ENCODE measurements around the gene MEX3D. TPM values are rescaled to one million over a fixed set of nuclear protein-coding genes. Genes with fewer than 3 reads are reported as not detected.

Gene MEX3D
- total and polyA plus RNA-seq, 8 donors = 2.6 to 21.2 (median 9.1) TPM

- no peaks in the 10 kb centered on the region for H3K4me1 ChIP-seq
- no peak for TF ChIP-seq CTCF (IDR thresholded peaks at IDR 0.05)
- no peak for FAIRE-seq
- ATAC-seq = no peak
- intact Hi-C loops (cut with DNase I) = loop anchor here in 1 of 3 donors (10.0 kb wide), 1 partner anchor 106 kb away; no protein-coding TSS in a partner anchor
- DNase-seq = peak in 1 of 6 donors; percentile 43
- no peaks in the 10 kb centered on the region for H3K36me3 ChIP-seq
- H3K4me3 ChIP-seq = no peak overlapping the region
- no peaks in the 10 kb centered on the region for H3K27me3 ChIP-seq
- H3K9me3 ChIP-seq = no peaks in the 10 kb centered on the region
- H3K27ac ChIP-seq = no peak overlapping the region
- 89 to 93% methylated on average over 12 of the region's 12 CpGs for WGBS, 2 donors
Observed at GRCh38 chr19:1558552-1558951, 9.6 kb downstream of the MEX3D start.

GRCh38 chr19:1556390-1557070 is 11.6 kb downstream of the MEX3D start:
- Histone ChIP-seq H3K27ac (no peak overlapping the region), H3K4me3 (no peak overlapping the region), H3K9me3 (no peaks in the 10 kb centered on the region), H3K27me3 (no peaks in the 10 kb centered on the region), H3K4me1 (no peaks in the 10 kb centered on the region), H3K36me3 (no peaks in the 10 kb centered on the region)
- no peak for TF ChIP-seq CTCF (IDR thresholded peaks at IDR 0.05)
- no peak for ATAC-seq
- intact Hi-C loops (cut with DNase I) = loop anchor here in 1 of 3 donors (10.0 kb wide), 1 partner anchor 108 kb away; no protein-coding TSS in a partner anchor
- WGBS, 2 donors = 97 to 99% methylated on average over 63 to 66 of the region's 66 CpGs
- DNase-seq = peak in 1 of 6 donors; percentile 58
- no peak for FAIRE-seq

- DNase-seq (peak in 1 of 6 donors; percentile 57), ATAC-seq (no peak), FAIRE-seq (no peak)
- no peaks in the 10 kb centered on the region for H3K36me3 ChIP-seq
- H3K4me3 ChIP-seq = no peak overlapping the region
- no peaks in the 10 kb centered on the region for H3K27me3 ChIP-seq
- no peak overlapping the region for H3K27ac ChIP-seq
- TF ChIP-seq CTCF (IDR thresholded peaks at IDR 0.05) = no peak
- H3K9me3 ChIP-seq = no peaks in the 10 kb centered on the region
- 94 to 96% methylated on average over 92 to 121 of the region's 121 CpGs for WGBS, 2 donors
- intact Hi-C loops (cut with DNase I) = loop anchor here in 1 of 3 donors (10.0 kb wide), 1 partner anchor 109 kb away; no protein-coding TSS in a partner anchor
- no peaks in the 10 kb centered on the region for H3K4me1 ChIP-seq
Observed at GRCh38 chr19:1555487-1556389, 12.4 kb downstream of the MEX3D start.

GRCh38 chr19:1554968-1555367 is 13.2 kb downstream of the MEX3D start:
- H3K4me1 ChIP-seq = no peaks in the 10 kb centered on the region
- WGBS, 2 donors = 85 to 89% methylated on average over 24 of the region's 24 CpGs
- TF ChIP-seq CTCF (IDR thresholded peaks at IDR 0.05) = no peak
- FAIRE-seq (no peak), ATAC-seq (no peak), DNase-seq (no peak)
- intact Hi-C loops (cut with DNase I) = loop anchor here in 1 of 3 donors (10.0 kb wide), 1 partner anchor 110 kb away; no protein-coding TSS in a partner anchor
- no peaks in the 10 kb centered on the region for H3K9me3 ChIP-seq
- no peaks in the 10 kb centered on the region for H3K27me3 ChIP-seq
- H3K36me3 ChIP-seq = no peaks in the 10 kb centered on the region
- H3K27ac ChIP-seq = no peak overlapping the region
- no peak overlapping the region for H3K4me3 ChIP-seq
